Omental fat pad (tissue), 4 donors: ENCODE results near the gene ARHGAP44. TPM values are rescaled to one million over a fixed set of nuclear protein-coding genes. Genes with fewer than 3 reads are reported as not detected.

Experiments used
- ATAC-seq: fragments of 150-250 bp; one replicate; pipeline ENCODE4 v1.9.1; 2016; ENCODE audit warnings: mild to moderate bottlenecking, moderate library complexity; ENCODE audit not compliant: low FRiP score
- DNase-seq: peaks from one replicate; pipeline ENCODE4 v3.0.0-alpha.2; 2019; ENCODE audit warnings: low spot score
- CTCF ChIP-seq, 3 donors: fragments of 450-650 bp; IDR thresholded peaks; one replicate each; pipeline ENCODE4 v1.5.1; 2016 to 2017; ENCODE audit warnings: antibody characterized with exemption in 3 of 3, mild to moderate bottlenecking in 3 of 3, moderate library complexity in 2 of 3
- small RNA-seq: library from RNA; depleted of rRNA; stranded (forward); fragments of <200 nt; gene quantifications from one replicate; pipeline ENCODE3, GENCODE V24; 2016
- total RNA-seq, 4 donors: library from RNA; depleted of rRNA; stranded (reverse); fragments of >200 nt; gene quantifications; one replicate each; pipeline ENCODE4 v1.1.0, GENCODE V29; 2016

The ARHGAP44 gene
- total RNA-seq, 4 donors from 2014 or later: 3.6 to 22.5 (median 7.2) TPM

DNA sequence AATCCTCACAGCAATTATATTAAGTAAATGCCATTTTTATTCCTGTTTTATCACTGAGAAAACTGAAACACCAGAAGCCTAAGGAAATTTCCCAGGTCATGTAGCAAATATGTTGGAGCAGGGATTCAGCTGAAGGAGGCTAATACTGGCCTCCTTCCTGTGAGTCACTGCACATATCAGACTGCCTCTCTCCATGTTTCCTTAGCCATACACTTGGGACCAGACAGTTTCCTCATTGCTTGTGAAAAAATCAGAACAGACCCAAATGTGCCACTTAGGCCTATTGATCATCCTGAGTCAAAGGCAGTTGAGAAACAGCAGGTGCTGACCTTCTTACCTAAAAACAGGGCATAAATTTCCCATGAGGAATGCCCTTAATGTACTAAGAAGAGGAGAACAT lies 247.5 kb downstream of the ARHGAP44 start:
- ATAC-seq: no peak
- no peak for DNase-seq
- TF ChIP-seq CTCF (IDR thresholded peaks at IDR 0.05): no peak

DNA sequence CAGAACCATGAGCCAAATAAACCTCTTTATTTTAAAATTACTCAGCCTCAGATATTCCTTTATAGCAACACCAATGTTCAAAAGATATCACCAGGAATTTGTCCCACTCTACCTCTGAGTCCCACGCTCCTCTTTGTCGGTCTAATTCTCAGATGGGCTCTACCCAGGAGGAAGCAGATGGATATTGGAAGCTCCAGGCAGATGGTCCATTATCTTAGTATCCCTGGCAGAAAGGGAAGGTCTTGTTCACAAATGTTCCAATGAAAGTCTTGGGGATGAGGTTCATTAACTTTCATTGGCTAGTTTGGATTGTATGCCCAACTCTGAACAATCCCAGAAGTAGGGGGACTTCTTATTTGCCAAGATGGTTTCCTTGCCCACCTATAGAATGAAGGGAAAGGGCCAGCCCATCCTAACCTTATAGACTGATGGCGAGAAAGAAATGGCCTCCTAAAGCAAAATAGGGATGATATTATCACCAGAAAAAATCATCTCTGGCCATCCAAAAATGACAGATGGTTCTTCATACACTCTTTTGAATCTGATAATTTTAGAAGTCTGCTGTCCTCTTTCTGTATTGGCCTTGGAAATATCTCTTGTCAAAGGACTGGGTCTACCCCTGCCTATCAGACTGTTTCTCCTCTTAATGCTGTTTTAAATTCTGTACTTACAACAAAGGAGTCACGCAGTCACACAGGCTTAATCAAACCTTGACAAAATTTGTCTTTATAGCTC lies 249.8 kb downstream of the ARHGAP44 start:
- TF ChIP-seq CTCF (IDR thresholded peaks at IDR 0.05): no peak
- ATAC-seq (no peak), DNase-seq (no peak)

Small RNA genes lying within 50 kb of the gene (small RNA-seq; reads per million reads assigned to genes)
- not detected for gene MIR1269B

Other genes with a start within 250 kb of the ARHGAP44 start
- 1 to 10 TPM in 3 of 4 donors, under 1 TPM in 1; 0.48 to 2.8 (median 2.3) TPM for gene MYOCD, start 123.6 kb upstream of the ARHGAP44 start, total RNA-seq
- gene ELAC2, start 228.5 kb downstream of the ARHGAP44 start, total RNA-seq: 10 to 100 TPM; 60.8 to 89.5 (median 77.9) TPM